ENCODE results near the gene ZSWIM4.

ZSWIM4 gene

GRCh38 chr19:13812544-13812943 lies 17.3 kb downstream of the ZSWIM4 start:
- no peak for DNase-seq (ENCODE audit: low read depth)

GRCh38 chr19:13813147-13813546 lies 17.9 kb downstream of the ZSWIM4 start:
- no peak for DNase-seq (ENCODE audit: low read depth)

- DNase-seq (ENCODE audit: low read depth): no peak
These were observed 19.3 kb downstream of the ZSWIM4 start for GRCh38 chr19:13814550-13814949.

- DNase-seq (ENCODE audit: low read depth): no peak
These were observed 21.9 kb downstream of the ZSWIM4 start for GRCh38 chr19:13817018-13817614.

- DNase-seq (ENCODE audit: low read depth): no peak
These were observed 22.6 kb downstream of the ZSWIM4 start for GRCh38 chr19:13817615-13818371.

GRCh38 chr19:13819238-13819637 lies 24.0 kb downstream of the ZSWIM4 start:
- no peak for DNase-seq (ENCODE audit: low read depth)

GRCh38 chr19:13821292-13821691 lies 26.0 kb downstream of the ZSWIM4 start:
- no peak for DNase-seq (ENCODE audit: low read depth)

GRCh38 chr19:13823256-13823655 lies 28.0 kb downstream of the ZSWIM4 start:
- no peak for DNase-seq (ENCODE audit: low read depth)

- DNase-seq (ENCODE audit: low read depth): no peak
These were observed 28.7 kb downstream of the ZSWIM4 start for GRCh38 chr19:13823901-13824300.

- no peak for DNase-seq (ENCODE audit: low read depth)
These were observed 29.5 kb downstream of the ZSWIM4 start for GRCh38 chr19:13824703-13825102.

- no peak for DNase-seq (ENCODE audit: low read depth)
These were observed 30.5 kb downstream of the ZSWIM4 start for GRCh38 chr19:13825489-13826441.

- no peak for DNase-seq (ENCODE audit: low read depth)
These were observed 31.5 kb downstream of the ZSWIM4 start for GRCh38 chr19:13826652-13827235.

GRCh38 chr19:13827656-13828055 lies 32.4 kb downstream of the ZSWIM4 start:
- no peak for DNase-seq (ENCODE audit: low read depth)

- DNase-seq (ENCODE audit: low read depth): no peak
These were observed 35.0 kb downstream of the ZSWIM4 start for GRCh38 chr19:13830114-13830740.

- no peak for DNase-seq (ENCODE audit: low read depth)
These were observed 35.7 kb downstream of the ZSWIM4 start for GRCh38 chr19:13830741-13831536.

GRCh38 chr19:13831537-13832467 lies 36.6 kb downstream of the ZSWIM4 start:
- no peak for DNase-seq (ENCODE audit: low read depth)

- DNase-seq (ENCODE audit: low read depth): peak; percentile 84
These were observed 38.3 kb downstream of the ZSWIM4 start for GRCh38 chr19:13833330-13834243.

- DNase-seq (ENCODE audit: low read depth): no peak
These were observed 39.2 kb downstream of the ZSWIM4 start for GRCh38 chr19:13834244-13835069.
